SK-N-SH treated with all-trans-retinoic acid at 6 μM for 48 hours (cell line): ENCODE measurements around the gene HDAC1.

Experiments used
- ARNTL ChIP-seq: fragments of 450-650 bp; formaldehyde crosslinking; IDR thresholded peaks from 2 replicates; pipeline ENCODE4 v1.5.0; 2020; ENCODE audit warnings: low read depth, mild to moderate bottlenecking, moderate library complexity, borderline replicate concordance
- CREB5 ChIP-seq: fragments of 250-450 bp; sonication (Bioruptor Pico); IDR thresholded peaks from 2 replicates; pipeline ENCODE4 v1.5.1; 2020; ENCODE audit warnings: low read depth, mild to moderate bottlenecking, moderate library complexity
- GLIS3 ChIP-seq: fragments of 250-450 bp; sonication (Bioruptor Pico); IDR thresholded peaks from 2 replicates; pipeline ENCODE4 v1.5.0; 2020; ENCODE audit warnings: mild to moderate bottlenecking, moderate library complexity
- OSR1 ChIP-seq: fragments of 250-450 bp; sonication (Bioruptor Pico); IDR thresholded peaks from 2 replicates; pipeline ENCODE4 v1.8.0; 2022; ENCODE audit warnings: moderate library complexity, mild to moderate bottlenecking, inconsistent platforms
- POU6F1 ChIP-seq: fragments of 250-450 bp; sonication (Bioruptor Pico); IDR thresholded peaks from 2 replicates; pipeline ENCODE4 v1.8.0; 2021; ENCODE audit warnings: low read depth, mild to moderate bottlenecking, moderate library complexity, borderline replicate concordance
- PPARA ChIP-seq: fragments of 250-450 bp; sonication (Bioruptor Pico); IDR thresholded peaks from 2 replicates; pipeline ENCODE4 v1.5.0; 2020; ENCODE audit warnings: mild to moderate bottlenecking, borderline replicate concordance
- SNAI2 ChIP-seq: fragments of 250-450 bp; sonication (Bioruptor Pico); IDR thresholded peaks from 2 replicates; pipeline ENCODE4 v1.5.0; 2020; ENCODE audit warnings: mild to moderate bottlenecking, moderate library complexity
- ZFP3 ChIP-seq: fragments of 250-450 bp; sonication (Bioruptor Pico); IDR thresholded peaks from 2 replicates; pipeline ENCODE4 v1.5.0; 2020; ENCODE audit warnings: mild to moderate bottlenecking, moderate library complexity
- ZFP30 ChIP-seq: fragments of 450-650 bp; formaldehyde crosslinking; IDR thresholded peaks from 2 replicates; pipeline ENCODE4 v1.5.0; 2022; ENCODE audit warnings: mild to moderate bottlenecking, moderate library complexity

- TF ChIP-seq GLIS3 (CRISPR knock-in tag) (no peak), ZFP3 (CRISPR knock-in tag) (no peak), PPARA (CRISPR knock-in tag) (no peak), SNAI2 (no peak), ARNTL (CRISPR knock-in tag) (no peak), CREB5 (CRISPR knock-in tag) (no peak), POU6F1 (no peak), ZFP30 (CRISPR knock-in tag) (no peak), OSR1 (CRISPR knock-in tag) (no peak)
Measured at GRCh38 chr1:32316903-32317277, 25.0 kb downstream of the HDAC1 start.
